Memory B cell (primary cell): ENCODE results near the gene ZNF324.
A peak's percentile ranks its signal among the peaks of the same experiment; 100 is the strongest.
"Not testable (repeated sequence)": the region's sequence is repeated elsewhere in the genome, so short reads cannot be mapped to it uniquely, and the experiment has no call there.

Experiments used
- ATAC-seq: fragments of 150-1000 bp; cut with Tn5 transposase; 2 replicates; pipeline ENCODE4 v1.10.0; 2021; ENCODE audit warnings: low read depth, mild to moderate bottlenecking, moderate library complexity
- DNase-seq, 2 donors: peaks; one replicate each; pipeline ENCODE4 v3.0.0; 2022; ENCODE audit warnings: low spot score in 2 of 2
- H3K27ac Mint-ChIP-seq: one replicate; pipeline ENCODE4 v1.8.0; 2022; ENCODE audit warnings: mild to moderate bottlenecking, moderate library complexity, mixed read lengths
- H3K27me3 Mint-ChIP-seq: one replicate; pipeline ENCODE4 v1.8.0; 2022; ENCODE audit warnings: mixed read lengths
- H3K36me3 Mint-ChIP-seq: one replicate; pipeline ENCODE4 v1.8.0; 2022; ENCODE audit warnings: mild to moderate bottlenecking, mixed read lengths
- H3K4me1 Mint-ChIP-seq: one replicate; pipeline ENCODE4 v1.8.0; 2022; ENCODE audit warnings: mixed read lengths
- H3K4me3 Mint-ChIP-seq: one replicate; pipeline ENCODE4 v1.8.0; 2022; ENCODE audit warnings: mild to moderate bottlenecking, moderate library complexity, mixed read lengths
- H3K9me3 Mint-ChIP-seq: one replicate; pipeline ENCODE4 v1.8.0; 2022; ENCODE audit warnings: mixed read lengths

ZNF324 gene

GRCh38 chr19:58500242-58500641 is 33.4 kb downstream of the ZNF324 start:
- Mint-ChIP-seq H3K36me3 (peaks cover 3% of the 10 kb centered on the region), H3K4me3 (no peak overlapping the region), H3K4me1 (peaks cover 15% of the 10 kb centered on the region), H3K27ac (no peak overlapping the region), H3K9me3 (peaks cover 16% of the 10 kb centered on the region), H3K27me3 (no peaks in the 10 kb centered on the region)
- no peak for ATAC-seq
- no peak for DNase-seq

GRCh38 chr19:58507602-58508223 is 40.8 kb downstream of the ZNF324 start:
- H3K36me3 Mint-ChIP-seq, H3K27ac Mint-ChIP-seq, H3K9me3 Mint-ChIP-seq, H3K4me3 Mint-ChIP-seq, H3K27me3 Mint-ChIP-seq, DNase-seq, H3K4me1 Mint-ChIP-seq, ATAC-seq: not testable (repeated sequence)

- Mint-ChIP-seq H3K4me1 (peaks cover 11% of the 10 kb centered on the region), H3K9me3 (peaks cover 2% of the 10 kb centered on the region), H3K27me3 (no peaks in the 10 kb centered on the region), H3K27ac (no peak overlapping the region), H3K36me3 (peaks cover 6% of the 10 kb centered on the region), H3K4me3 (no peak overlapping the region)
- DNase-seq, result no peak
- no peak for ATAC-seq
Observed at GRCh38 chr19:58509731-58510083, 42.8 kb downstream of the ZNF324 start.

GRCh38 chr19:58510084-58510862 is 43.4 kb downstream of the ZNF324 start:
- Mint-ChIP-seq H3K9me3 (peaks cover 2% of the 10 kb centered on the region), H3K27me3 (no peaks in the 10 kb centered on the region), H3K4me3 (no peak overlapping the region), H3K36me3 (peaks cover 6% of the 10 kb centered on the region), H3K4me1 (peaks cover 12% of the 10 kb centered on the region), H3K27ac (no peak overlapping the region)
- ATAC-seq (no peak), DNase-seq (no peak)

- DNase-seq, result no peak
- Mint-ChIP-seq H3K36me3 (peaks cover 11% of the 10 kb centered on the region), H3K27me3 (no peaks in the 10 kb centered on the region), H3K9me3 (peaks cover 2% of the 10 kb centered on the region), H3K4me1 (peaks cover 19% of the 10 kb centered on the region), H3K27ac (no peak within 1 kb of the TSS), H3K4me3 (no peak within 1 kb of the TSS)
- ATAC-seq, result no peak
Observed at GRCh38 chr19:58511353-58512208, 44.7 kb downstream of the ZNF324 start, which contains the start of gene SLC27A5. TSS of gene SLC27A5 (minus strand) at chr19:58511992. CDS start at chr19:58511955, 37 bp downstream.

- no peak for ATAC-seq
- no peak for DNase-seq
- Mint-ChIP-seq H3K9me3 (no peaks in the 10 kb centered on the region), H3K4me3 (no peak overlapping the region), H3K27me3 (no peaks in the 10 kb centered on the region), H3K36me3 (peaks cover 14% of the 10 kb centered on the region), H3K4me1 (peaks cover 23% of the 10 kb centered on the region), H3K27ac (no peak overlapping the region)
Observed at GRCh38 chr19:58513213-58513693, 46.4 kb downstream of the ZNF324 start.

GRCh38 chr19:58513694-58514563 is 47.0 kb downstream of the ZNF324 start:
- ATAC-seq (peak; percentile 86), DNase-seq (peak; percentile 80)
- H3K36me3 Mint-ChIP-seq, result peaks cover 14% of the 10 kb centered on the region
- no peaks in the 10 kb centered on the region for H3K27me3 Mint-ChIP-seq
- peak overlapping the region; percentile 78 for H3K4me3 Mint-ChIP-seq
- peaks cover 29% of the 10 kb centered on the region for H3K4me1 Mint-ChIP-seq
- no peaks in the 10 kb centered on the region for H3K9me3 Mint-ChIP-seq
- H3K27ac Mint-ChIP-seq, result peak overlapping the region; percentile 20

GRCh38 chr19:58514564-58515022 is 47.7 kb downstream of the ZNF324 start:
- DNase-seq (no peak), ATAC-seq (no peak)
- H3K27me3 Mint-ChIP-seq, result no peaks in the 10 kb centered on the region
- H3K4me3 Mint-ChIP-seq, result peak overlapping the region; percentile 78
- peaks cover 34% of the 10 kb centered on the region for H3K4me1 Mint-ChIP-seq
- H3K27ac Mint-ChIP-seq, result peak overlapping the region; percentile 20
- H3K9me3 Mint-ChIP-seq, result no peaks in the 10 kb centered on the region
- H3K36me3 Mint-ChIP-seq, result peaks cover 14% of the 10 kb centered on the region

GRCh38 chr19:58515259-58515658 is 48.4 kb downstream of the ZNF324 start:
- H3K4me1 Mint-ChIP-seq, result peaks cover 40% of the 10 kb centered on the region
- peak overlapping the region; percentile 12 for H3K27ac Mint-ChIP-seq
- H3K9me3 Mint-ChIP-seq, result no peaks in the 10 kb centered on the region
- no peak for ATAC-seq
- peaks cover 14% of the 10 kb centered on the region for H3K36me3 Mint-ChIP-seq
- DNase-seq, result no peak
- no peaks in the 10 kb centered on the region for H3K27me3 Mint-ChIP-seq
- H3K4me3 Mint-ChIP-seq, result peak overlapping the region; percentile 32

- peaks cover 14% of the 10 kb centered on the region for H3K36me3 Mint-ChIP-seq
- DNase-seq, result no peak
- ATAC-seq, result no peak
- H3K9me3 Mint-ChIP-seq, result no peaks in the 10 kb centered on the region
- no peak overlapping the region for H3K4me3 Mint-ChIP-seq
- H3K27me3 Mint-ChIP-seq, result no peaks in the 10 kb centered on the region
- peak overlapping the region; percentile 12 for H3K27ac Mint-ChIP-seq
- H3K4me1 Mint-ChIP-seq, result peaks cover 42% of the 10 kb centered on the region
Observed at GRCh38 chr19:58516246-58516836, 49.5 kb downstream of the ZNF324 start.

GRCh38 chr19:58516964-58517833 is 50.3 kb downstream of the ZNF324 start:
- Mint-ChIP-seq H3K36me3 (peaks cover 14% of the 10 kb centered on the region), H3K4me3 (no peak overlapping the region), H3K9me3 (no peaks in the 10 kb centered on the region), H3K4me1 (peaks cover 42% of the 10 kb centered on the region), H3K27ac (no peak overlapping the region), H3K27me3 (no peaks in the 10 kb centered on the region)
- ATAC-seq, result no peak
- DNase-seq, result no peak
